HG03196 (cell line): ENCODE data around the gene EPX.

ENCODE experiments used
- ATAC-seq: cut with Tn5 transposase; IDR thresholded peaks from one replicate; pipeline ENCODE4 v1.9.1; 2021; ENCODE audit not compliant: unreplicated experiment

Gene EPX

GRCh38 chr17:58184986-58185761, 7.4 kb upstream of the EPX start:
- no peak for ATAC-seq

DNA sequence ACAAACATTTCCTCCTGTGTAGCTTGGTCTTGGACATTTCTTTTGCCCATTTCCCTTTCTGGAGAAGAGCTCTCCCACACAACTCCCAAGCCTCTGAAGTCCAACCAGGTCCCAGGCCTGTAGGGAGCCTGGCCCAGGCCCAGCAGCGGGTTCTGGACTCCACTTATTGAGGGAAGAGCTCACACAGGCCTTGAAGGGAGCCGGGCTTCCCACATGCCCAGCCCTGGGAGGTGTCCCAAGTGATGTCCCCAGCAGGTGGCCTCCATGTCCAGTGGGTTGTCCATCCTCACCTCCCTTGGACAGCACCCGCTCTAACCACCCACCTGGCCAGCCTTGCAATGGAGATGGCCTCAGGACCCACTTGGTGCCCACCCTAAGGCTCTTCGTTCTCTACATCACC, 5.9 kb upstream of the EPX start:
- ATAC-seq = no peak

DNA sequence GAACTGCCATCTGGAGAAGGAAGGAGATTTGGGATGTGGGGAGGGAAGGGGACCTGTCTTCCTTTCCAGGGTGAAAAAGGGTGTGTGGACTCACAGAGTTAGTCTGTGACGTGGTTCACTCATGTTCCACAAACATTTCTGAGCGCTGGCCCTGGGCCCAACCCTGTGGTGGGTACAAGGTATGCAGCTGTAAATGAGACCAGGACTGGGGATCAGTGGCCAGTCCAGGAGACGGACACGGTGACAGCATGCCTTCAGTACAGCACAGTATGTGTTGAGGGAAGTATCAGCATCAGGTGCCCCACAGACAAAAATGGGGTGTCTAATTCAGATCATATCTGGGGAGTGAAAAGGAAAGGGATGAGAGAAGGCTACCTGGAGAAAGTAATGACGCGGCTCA, 5.5 kb upstream of the EPX start:
- no peak for ATAC-seq

DNA sequence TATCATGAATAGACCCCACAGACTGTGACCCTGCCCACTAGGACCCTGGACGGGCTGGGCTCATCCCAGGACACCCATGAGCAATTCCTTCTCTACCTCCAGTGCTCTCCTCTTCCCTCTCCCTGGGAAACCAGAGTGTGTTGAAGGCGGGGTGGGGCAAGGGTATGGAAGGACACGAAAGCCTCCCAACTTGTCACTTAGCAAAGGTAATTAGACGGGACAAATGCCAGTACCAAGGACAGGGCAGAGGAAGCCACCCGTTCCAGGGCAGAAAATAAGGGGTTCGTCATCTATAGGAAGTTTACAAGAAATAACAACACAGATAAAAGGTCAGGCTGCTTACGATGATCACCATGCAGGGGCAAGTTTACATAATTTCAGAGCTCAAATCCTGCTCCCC, 4.9 kb upstream of the EPX start:
- ATAC-seq = no peak

- ATAC-seq = no peak
Observed at GRCh38 chr17:58189436-58190146, 2.9 kb upstream of the EPX start.

DNA sequence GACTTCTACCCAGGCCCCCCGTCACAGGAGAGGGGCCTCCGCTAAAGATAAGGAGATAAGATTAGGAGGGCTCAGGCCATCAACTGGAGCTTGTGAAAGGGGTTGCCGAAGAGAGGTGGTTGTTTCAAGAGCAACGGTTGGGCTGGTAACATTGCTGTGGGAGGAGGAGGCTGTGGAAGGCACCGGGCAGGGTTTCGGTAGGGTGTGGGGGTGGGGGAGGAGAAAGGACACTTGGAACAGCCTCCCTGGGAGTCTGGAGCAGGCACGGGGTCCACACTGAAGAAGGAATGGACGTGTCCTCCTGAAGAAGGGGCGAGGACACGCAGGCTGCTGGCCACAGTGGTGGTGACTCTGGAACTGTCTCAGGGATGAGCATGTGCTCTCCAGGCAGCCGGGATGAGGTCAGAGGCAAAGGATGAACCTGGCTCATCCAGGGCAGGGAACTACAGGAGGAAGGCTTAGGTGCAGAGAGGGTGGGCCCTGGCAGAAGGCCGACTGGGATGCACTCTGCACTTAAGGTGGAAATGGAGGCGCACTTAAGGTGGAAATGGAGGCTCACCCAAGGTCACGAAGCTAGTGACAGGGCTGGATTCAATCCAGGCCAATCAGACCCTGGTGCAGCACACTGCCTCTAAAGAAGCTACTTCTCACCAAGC, 1.2 kb upstream of the EPX start:
- ATAC-seq = no peak

DNA sequence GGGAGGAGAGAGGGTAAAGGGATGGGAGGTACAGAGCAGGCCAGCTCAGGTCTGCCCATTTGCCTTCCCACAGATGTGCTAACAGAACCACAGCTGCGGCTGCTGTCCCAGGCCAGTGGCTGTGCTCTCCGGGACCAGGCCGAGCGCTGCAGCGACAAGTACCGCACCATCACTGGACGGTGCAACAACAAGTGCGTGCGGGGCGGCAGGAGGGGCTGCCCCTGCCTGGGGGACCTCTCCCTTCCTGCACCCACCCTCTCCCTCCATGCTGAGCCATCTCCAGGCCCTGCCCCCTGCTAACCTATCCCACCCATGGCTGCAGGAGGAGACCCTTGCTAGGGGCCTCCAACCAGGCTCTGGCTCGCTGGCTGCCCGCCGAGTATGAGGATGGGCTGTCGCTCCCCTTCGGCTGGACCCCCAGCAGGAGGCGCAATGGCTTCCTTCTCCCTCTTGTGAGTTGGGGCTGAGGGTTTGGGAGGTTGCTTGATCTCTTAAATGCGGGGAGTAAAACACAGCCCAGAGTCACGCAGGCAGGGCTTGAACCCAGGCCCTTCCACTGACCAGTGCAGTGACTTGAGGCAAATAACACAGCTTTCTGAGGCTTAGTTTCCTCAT, 1.2 kb downstream of the EPX start:
- no peak for ATAC-seq

GRCh38 chr17:58195518-58196123, 3.1 kb downstream of the EPX start:
- ATAC-seq = no peak

DNA sequence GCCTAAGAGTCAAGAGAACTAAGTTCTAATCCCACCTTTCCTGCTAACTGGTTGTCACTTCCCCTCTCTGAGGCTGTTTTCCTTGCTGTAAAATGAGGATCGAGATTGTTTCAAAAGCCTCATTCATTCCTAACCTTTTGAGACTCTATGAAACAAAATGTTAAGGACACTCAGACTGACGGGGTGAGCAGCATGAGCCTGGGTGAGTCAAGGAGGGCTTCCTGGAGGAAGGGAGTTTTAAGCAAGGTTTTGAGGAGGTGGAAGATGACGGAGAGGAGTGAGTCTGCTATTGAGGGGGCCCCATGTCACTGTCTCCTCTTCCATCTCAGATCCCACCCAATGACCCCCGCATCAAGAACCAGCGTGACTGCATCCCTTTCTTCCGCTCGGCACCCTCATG, 4.1 kb downstream of the EPX start:
- no peak for ATAC-seq

DNA sequence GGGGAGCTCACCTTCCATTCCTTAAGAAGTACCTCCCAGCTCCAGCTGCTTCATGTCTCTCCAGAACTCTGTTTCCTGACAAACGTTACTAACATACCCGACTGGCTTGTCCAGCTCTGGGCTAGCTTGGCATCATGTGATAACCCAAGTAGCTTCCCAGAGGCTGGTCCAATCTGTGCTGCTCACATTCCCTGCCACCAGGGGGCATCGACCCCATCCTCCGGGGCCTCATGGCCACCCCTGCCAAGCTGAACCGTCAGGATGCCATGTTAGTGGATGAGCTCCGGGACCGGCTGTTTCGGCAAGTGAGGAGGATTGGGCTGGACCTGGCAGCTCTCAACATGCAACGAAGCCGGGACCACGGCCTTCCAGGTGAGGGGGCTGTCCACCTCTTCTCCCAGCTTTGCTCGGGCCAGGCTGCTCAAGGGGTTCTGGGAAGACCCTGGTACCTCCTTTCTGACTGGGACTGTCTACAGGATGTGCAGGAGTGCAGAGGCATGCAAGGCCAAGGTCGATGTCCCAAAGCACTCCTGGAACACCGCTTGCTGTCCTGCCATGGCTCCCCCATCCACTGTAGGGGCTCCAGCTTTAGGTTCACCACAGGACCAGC, 7.6 kb downstream of the EPX start:
- no peak for ATAC-seq

DNA sequence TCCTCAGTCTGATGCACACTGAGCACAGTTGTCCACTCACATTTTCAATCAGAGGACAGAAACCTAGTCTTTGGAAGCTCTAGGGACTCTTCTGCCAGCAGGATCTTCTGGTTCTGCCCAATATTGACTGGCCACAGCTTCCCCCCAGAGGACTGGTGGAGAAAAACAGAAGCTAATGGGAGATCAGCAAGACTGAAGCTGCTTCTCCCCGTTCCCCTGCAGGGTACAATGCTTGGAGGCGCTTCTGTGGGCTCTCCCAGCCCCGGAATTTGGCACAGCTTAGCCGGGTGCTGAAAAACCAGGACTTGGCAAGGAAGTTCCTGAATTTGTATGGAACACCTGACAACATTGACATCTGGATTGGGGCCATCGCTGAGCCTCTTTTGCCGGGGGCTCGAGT, 10.3 kb downstream of the EPX start:
- ATAC-seq = no peak

- ATAC-seq = no peak
Observed at GRCh38 chr17:58204796-58205195, 12.3 kb downstream of the EPX start.

DNA sequence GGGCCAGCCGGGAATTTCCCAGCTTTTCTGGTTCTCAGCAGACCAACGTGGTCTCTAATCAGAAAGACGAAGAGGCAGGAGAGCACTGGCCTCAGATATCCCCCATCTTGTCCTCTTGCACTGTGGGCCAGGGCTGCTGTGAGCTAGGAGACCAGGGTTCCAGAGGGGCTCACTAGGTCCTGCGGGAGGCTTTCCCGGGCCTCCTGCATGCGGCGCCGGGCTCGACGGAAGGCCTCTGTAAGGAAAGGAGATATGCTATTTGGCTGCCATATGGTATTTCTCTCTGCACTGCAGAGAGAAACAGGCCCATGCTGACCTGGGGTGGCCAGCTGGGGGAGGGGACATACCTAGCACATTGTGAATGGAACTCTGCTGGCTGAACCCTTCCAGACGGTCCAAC, 13.4 kb downstream of the EPX start:
- ATAC-seq = no peak

- ATAC-seq = no peak
Observed at GRCh38 chr17:58207451-58207850, 14.9 kb downstream of the EPX start.

DNA sequence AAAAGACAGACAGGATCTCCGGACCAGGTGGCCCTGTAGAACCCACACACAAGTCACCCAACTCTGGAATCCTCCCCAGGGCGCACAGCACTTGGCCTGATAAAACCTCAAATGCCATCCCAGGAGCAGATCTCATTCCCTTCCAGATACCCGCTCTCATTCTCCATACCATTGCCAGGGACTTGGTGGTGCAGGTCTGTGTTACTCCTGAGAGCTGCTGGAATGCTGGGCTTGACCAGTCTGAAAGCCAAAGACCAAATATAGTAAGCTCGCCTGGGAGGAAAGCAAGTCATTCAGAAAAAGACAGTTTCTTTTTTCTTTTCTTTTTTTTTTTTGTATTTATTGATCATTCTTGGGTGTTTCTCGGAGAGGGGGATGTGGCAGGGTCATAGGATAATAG, 15.8 kb downstream of the EPX start:
- ATAC-seq = no peak

DNA sequence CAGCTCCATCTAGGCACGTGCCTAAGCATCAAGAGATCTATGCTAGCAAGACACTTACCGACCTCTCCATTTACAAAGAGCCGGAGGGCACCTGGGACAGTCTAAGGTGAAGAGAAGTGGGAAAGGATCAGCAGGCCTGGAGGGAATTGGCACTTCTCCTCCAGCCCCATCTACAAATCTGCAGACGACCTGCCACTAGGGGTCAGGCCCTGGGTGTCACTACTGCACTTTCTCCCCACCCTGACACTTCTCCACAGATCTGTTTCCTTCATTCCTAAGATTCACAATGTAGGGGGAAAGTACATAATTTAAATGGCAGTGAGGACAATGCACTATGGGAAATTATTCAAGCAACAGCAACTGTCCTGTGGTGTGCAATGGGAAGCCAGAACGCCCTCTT, 18.4 kb downstream of the EPX start:
- ATAC-seq = no peak

DNA sequence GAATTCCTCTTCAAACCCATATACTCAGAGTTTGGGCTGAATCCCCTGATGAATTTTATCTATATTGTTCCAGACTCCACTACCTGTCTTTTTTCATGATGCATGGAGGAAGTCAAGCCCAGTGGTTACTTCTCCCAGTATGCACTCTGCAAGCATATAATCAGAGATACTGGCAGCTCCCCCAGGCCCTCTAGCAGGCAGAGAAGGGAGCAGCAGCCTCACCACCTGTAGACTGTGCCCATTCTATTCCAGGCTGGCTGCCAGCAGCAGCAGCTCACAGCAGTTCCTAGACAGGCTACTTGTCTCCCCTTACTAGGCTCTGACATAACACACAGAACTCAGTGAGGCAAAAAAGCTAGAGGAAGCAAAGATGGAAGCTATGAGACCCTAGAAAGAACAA, 23.2 kb downstream of the EPX start:
- no peak for ATAC-seq

DNA sequence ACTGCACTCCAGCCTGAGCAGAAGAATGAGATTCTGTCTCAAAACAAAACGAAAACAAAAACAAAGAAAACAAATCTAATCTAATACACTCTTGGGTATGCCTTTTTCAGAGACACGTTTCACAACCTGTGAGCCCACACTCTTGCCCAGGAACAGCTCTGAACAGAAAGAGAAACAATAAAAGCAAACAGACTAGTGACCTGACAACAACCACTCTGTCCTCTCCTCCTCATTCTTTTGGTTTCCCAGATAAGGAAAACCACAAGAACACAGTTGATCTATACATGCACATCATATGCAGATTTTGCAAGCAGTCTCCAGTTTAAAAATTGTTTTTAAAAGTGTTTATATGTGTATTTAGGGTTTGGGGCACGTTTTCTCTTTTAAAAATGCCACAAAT, 25.2 kb downstream of the EPX start:
- no peak for ATAC-seq

DNA sequence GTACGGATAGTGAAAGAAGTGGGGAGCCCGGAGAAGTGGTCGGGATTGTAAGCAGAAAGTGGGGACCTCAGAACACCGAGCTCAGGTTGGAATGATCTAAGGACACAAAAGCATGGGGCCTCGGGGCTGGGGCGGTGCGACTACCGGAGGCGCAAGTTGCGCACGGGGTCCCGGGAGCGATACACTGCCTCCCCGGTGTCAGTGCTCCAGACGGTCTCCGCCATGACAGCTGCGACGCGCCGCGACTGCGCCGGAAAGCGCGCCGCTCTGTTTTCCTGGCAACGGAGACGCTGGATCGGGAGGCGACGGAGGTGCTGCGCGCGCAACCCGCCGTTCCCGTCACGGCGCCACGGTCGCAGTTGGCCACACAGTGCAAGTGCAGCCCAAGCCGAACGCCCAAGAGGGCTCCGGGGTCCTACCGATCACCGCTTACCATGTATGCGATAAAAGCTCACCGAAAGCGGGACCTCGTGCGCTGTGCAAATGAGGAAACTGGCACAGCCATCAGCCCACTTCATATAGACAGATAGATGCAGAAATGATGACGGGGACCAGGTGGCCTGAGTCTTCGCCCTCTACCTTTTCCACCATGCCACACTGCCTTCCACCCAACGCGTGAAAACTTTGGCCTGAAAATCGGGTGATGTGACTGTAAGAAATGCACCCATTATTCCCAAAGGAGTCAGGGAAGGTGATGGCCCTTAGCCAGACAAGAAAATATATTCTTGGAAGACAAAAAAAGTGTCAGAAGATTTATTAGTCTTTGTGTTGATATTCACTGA, 26.7 kb downstream of the EPX start, which contains the start of gene MKS1:
MKS1 (minus strand) TSS at position 249 of the 782 bp plus-strand sequence; CDS start at position 224, 25 bp downstream.
- peak; percentile 92 for ATAC-seq

DNA sequence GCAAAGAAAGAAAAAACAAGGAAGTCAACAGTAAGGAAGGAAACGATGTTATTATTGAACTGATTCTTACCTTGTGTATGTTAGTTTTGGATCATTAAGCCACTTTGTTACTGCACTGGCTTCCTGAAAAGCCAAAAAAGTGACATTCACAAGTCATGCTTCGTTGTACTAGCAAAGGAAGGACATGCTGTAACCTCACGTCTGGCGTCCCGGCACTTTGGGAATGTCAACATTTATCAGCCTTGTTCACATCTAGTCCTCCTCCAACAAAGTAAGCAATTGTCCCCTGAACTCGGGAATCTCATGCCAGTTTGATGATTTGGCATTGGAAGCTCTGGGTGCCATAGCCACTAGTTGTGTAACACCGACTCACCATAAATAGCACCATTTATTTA, 27.3 kb downstream of the EPX start:
- ATAC-seq = no peak
